Measurements from ENCODE around the gene ANKRD1. TPM values are rescaled to one million over a fixed set of nuclear protein-coding genes. Genes with fewer than 3 reads are reported as not detected.

Gene ANKRD1
- total RNA-seq, 3 donors from 2014 or later (not counting 1 experiment from before 2014, with no cell fraction given): not detected

GRCh38 chr10:90958781-90959180 lies 37.9 kb upstream of the ANKRD1 start:
- intact Hi-C loops (cut with micrococcal nuclease): no loop called here
- Mint-ChIP-seq H3K4me3 (no peak overlapping the region), H3K9me3 (no peaks in the 10 kb centered on the region), H3K27ac (no peak overlapping the region), H3K27me3 (ENCODE audit: low read depth in 2 of 2) (peaks cover 16 to 28% of the 10 kb centered on the region in 2 donors), H3K4me1 (no peaks in the 10 kb centered on the region), H3K36me3 (no peaks in the 10 kb centered on the region)
- DNase-seq (no peak), ATAC-seq (no peak)
- no peaks in the 10 kb centered on the region for H3K27me3 ChIP-seq (ENCODE audit: control insufficient read depth, insufficient read depth, low read length)
- no peak overlapping the region for H3K4me3 ChIP-seq (ENCODE audit: low read length)
- H3K36me3 ChIP-seq (ENCODE audit: control insufficient read depth, insufficient read depth, low read length): no peaks in the 10 kb centered on the region
- H3K9me3 ChIP-seq (ENCODE audit: control insufficient read depth, insufficient read depth, low read length): no peaks in the 10 kb centered on the region
- H3K27ac ChIP-seq (ENCODE audit: low read length): no peak overlapping the region
- H3K4me1 ChIP-seq (ENCODE audit: control insufficient read depth, insufficient read depth, low read length): no peaks in the 10 kb centered on the region
- whole genome bisulfite sequencing (ENCODE audit: insufficient coverage): 91% methylated on average over 6 of the region's 6 CpGs
- TF ChIP-seq, protein P1, sequence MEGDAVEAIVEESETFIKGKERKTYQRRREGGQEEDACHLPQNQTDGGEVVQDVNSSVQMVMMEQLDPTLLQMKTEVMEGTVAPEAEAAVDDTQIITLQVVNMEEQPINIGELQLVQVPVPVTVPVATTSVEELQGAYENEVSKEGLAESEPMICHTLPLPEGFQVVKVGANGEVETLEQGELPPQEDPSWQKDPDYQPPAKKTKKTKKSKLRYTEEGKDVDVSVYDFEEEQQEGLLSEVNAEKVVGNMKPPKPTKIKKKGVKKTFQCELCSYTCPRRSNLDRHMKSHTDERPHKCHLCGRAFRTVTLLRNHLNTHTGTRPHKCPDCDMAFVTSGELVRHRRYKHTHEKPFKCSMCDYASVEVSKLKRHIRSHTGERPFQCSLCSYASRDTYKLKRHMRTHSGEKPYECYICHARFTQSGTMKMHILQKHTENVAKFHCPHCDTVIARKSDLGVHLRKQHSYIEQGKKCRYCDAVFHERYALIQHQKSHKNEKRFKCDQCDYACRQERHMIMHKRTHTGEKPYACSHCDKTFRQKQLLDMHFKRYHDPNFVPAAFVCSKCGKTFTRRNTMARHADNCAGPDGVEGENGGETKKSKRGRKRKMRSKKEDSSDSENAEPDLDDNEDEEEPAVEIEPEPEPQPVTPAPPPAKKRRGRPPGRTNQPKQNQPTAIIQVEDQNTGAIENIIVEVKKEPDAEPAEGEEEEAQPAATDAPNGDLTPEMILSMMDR (IDR thresholded peaks at IDR 0.05): no peak

DNA sequence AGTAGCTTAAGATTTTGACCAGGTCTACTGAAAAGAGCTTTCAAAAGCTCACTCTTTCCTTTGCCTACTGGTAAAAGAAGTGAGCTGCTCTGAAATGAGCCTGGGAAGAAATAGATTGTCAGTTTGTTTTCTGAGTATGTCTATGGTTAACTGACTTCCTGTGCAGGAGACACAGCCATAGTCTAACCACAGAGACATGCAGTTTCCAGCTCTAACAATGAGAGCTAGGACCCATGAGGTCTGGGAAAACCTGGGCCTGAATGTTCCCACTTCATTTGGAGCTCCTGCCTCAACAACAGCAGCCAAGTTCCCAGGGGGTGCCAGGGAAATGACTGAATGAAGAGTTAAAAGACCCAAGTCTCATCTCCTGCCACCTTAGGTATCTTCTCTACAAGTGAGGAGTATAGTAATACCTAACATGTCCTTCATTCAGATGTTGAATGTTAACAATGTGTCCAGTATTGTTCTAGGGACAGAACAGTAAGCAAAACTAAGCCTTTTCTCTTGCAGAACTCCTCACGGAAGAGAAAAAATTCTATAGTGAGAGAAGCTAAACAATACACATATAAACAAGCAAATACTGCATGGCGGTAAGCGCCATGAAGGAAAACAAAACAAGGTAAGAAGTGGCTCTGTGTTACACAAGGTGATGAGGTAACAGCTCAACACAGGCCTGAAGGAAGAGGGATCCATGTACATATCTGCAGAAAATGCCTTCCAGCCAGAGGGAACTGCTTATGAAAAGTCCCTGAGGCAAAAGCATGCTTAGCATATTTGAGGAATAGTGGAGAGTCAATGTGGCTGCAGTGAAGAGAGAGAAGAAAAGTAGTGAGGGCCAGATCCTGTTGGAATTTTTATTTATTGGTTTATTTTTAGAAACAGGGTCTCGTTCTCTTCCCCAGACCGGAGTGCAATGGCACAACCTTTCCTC lies 26.4 kb upstream of the ANKRD1 start:
- Mint-ChIP-seq H3K27me3 (ENCODE audit: low read depth in 2 of 2) (peaks cover 4 to 11% of the 10 kb centered on the region in 2 donors), H3K36me3 (no peaks in the 10 kb centered on the region), H3K4me1 (no peaks in the 10 kb centered on the region), H3K27ac (no peak overlapping the region), H3K9me3 (no peaks in the 10 kb centered on the region), H3K4me3 (no peak overlapping the region)
- TF ChIP-seq, protein P1 (IDR thresholded peaks at IDR 0.05): no peak
- Histone ChIP-seq H3K4me3 (ENCODE audit: low read length) (no peak overlapping the region), H3K27ac (ENCODE audit: low read length) (no peak overlapping the region), H3K4me1 (ENCODE audit: control insufficient read depth, insufficient read depth, low read length) (no peaks in the 10 kb centered on the region), H3K36me3 (ENCODE audit: control insufficient read depth, insufficient read depth, low read length) (no peaks in the 10 kb centered on the region), H3K27me3 (ENCODE audit: control insufficient read depth, insufficient read depth, low read length) (no peaks in the 10 kb centered on the region), H3K9me3 (ENCODE audit: control insufficient read depth, insufficient read depth, low read length) (no peaks in the 10 kb centered on the region)
- WGBS (ENCODE audit: insufficient coverage): 93% methylated on average over 4 of the region's 5 CpGs
- intact Hi-C loops (cut with micrococcal nuclease): no loop called here
- ATAC-seq (no peak), DNase-seq (no peak)

GRCh38 chr10:90945491-90946070 lies 24.7 kb upstream of the ANKRD1 start:
- H3K4me3 ChIP-seq (ENCODE audit: low read length): no peak overlapping the region
- Mint-ChIP-seq H3K27me3 (ENCODE audit: low read depth in 2 of 2) (peaks cover 0 to 8% of the 10 kb centered on the region in 2 donors), H3K4me1 (no peaks in the 10 kb centered on the region), H3K36me3 (no peaks in the 10 kb centered on the region), H3K27ac (no peak overlapping the region), H3K4me3 (no peak overlapping the region), H3K9me3 (no peaks in the 10 kb centered on the region)
- intact Hi-C loops (cut with micrococcal nuclease): no loop called here
- ATAC-seq: no peak
- H3K9me3 ChIP-seq (ENCODE audit: control insufficient read depth, insufficient read depth, low read length): no peaks in the 10 kb centered on the region
- no peaks in the 10 kb centered on the region for H3K4me1 ChIP-seq (ENCODE audit: control insufficient read depth, insufficient read depth, low read length)
- H3K27me3 ChIP-seq (ENCODE audit: control insufficient read depth, insufficient read depth, low read length): no peaks in the 10 kb centered on the region
- TF ChIP-seq, protein P1 (IDR thresholded peaks at IDR 0.05): no peak
- WGBS (ENCODE audit: insufficient coverage): 97% methylated on average over 4 of the region's 4 CpGs
- H3K36me3 ChIP-seq (ENCODE audit: control insufficient read depth, insufficient read depth, low read length): no peaks in the 10 kb centered on the region
- H3K27ac ChIP-seq (ENCODE audit: low read length): no peak overlapping the region
- no peak for DNase-seq

Data from natural killer cell (primary cell).